ENCODE data around the gene CACNB4. TPM values are rescaled to one million over a fixed set of nuclear protein-coding genes. Genes with fewer than 3 reads are reported as not detected.

Gene CACNB4
- total RNA-seq, 1 experiment from 2014 or later: 2.0 TPM

DNA sequence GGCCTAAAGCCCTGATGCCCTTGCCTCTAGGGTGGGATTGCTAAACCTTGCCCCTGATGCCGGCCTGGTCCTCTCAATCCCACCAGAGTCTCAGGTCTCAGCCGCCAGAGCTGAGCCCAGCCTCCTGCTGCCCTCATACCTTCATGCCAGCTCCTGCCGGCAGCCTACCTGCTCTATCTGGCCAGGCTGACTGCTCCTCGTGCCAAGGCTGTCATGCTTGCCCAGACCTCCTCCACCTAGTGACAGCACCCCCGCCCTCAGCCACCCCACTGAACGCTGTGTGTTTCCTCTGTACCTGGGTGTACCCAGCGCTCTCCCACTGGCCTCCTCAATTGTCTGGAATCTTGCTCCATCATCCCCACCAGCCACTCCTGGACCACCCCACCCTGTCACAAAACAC is 120.1 kb downstream of the CACNB4 start:
- Histone ChIP-seq H3K9ac (ENCODE audit: low read length) (no peak overlapping the region), H3K9me2 (ENCODE audit: insufficient read depth) (no peaks in the 10 kb centered on the region; the same call in 1 of the 2 replicates), H3K9me3 (ENCODE audit: control insufficient read depth in 1 of 2, insufficient read depth in 1 of 2, low read depth in 1 of 2, low read length in 2 of 2) (no peaks in the 10 kb centered on the region), H3K4me3 (replicated peaks in 1 of 2; ENCODE audit: low read depth in 1 of 2, low read length in 2 of 2) (no peak overlapping the region), H3K4me2 (ENCODE audit: low read length) (no peak overlapping the region), H3K27me3 (ENCODE audit: insufficient read depth, low read length) (no peaks in the 10 kb centered on the region), H3K27ac (ENCODE audit: low read depth, low read length) (no peak overlapping the region), H3K36me3 (ENCODE audit: control insufficient read depth in 1 of 2, insufficient read depth in 2 of 2, low read length in 2 of 2) (no peaks in the 10 kb centered on the region), H3K4me1 (ENCODE audit: control insufficient read depth in 1 of 2, insufficient read depth in 2 of 2, low read length in 2 of 2) (no peaks in the 10 kb centered on the region), H4K20me1 (ENCODE audit: insufficient read depth) (no peaks in the 10 kb centered on the region), H2AFZ (ENCODE audit: low read depth, low read length, poor library complexity, severe bottlenecking) (no peak overlapping the region), H3K79me2 (ENCODE audit: insufficient read depth, low read length) (no peaks in the 10 kb centered on the region)
- ChIA-PET RAD21 (ENCODE audit: low non-redundant PET in 1 of 2, low total read pairs in 2 of 2, uncharacterized antibody in 2 of 2, unreplicated experiment in 2 of 2) (no interaction called here), CTCF (no interaction called here), POLR2A (no interaction called here)
- no TSS peak for BruUV-seq (replicated peaks)
- intact Hi-C loops (cut with micrococcal nuclease): no loop called here
- ATAC-seq: no peak
- DNase-seq (ENCODE audit: low read depth, low spot score): no peak
- TF ChIP-seq RAD21 (IDR thresholded peaks at IDR 0.05; ENCODE audit: low read depth): no peak
- no peak for TF ChIP-seq YY1 (IDR thresholded peaks at IDR 0.05; ENCODE audit: extremely low read depth, insufficient replicate concordance, low read depth, low read length)
- TF ChIP-seq, protein P1, sequence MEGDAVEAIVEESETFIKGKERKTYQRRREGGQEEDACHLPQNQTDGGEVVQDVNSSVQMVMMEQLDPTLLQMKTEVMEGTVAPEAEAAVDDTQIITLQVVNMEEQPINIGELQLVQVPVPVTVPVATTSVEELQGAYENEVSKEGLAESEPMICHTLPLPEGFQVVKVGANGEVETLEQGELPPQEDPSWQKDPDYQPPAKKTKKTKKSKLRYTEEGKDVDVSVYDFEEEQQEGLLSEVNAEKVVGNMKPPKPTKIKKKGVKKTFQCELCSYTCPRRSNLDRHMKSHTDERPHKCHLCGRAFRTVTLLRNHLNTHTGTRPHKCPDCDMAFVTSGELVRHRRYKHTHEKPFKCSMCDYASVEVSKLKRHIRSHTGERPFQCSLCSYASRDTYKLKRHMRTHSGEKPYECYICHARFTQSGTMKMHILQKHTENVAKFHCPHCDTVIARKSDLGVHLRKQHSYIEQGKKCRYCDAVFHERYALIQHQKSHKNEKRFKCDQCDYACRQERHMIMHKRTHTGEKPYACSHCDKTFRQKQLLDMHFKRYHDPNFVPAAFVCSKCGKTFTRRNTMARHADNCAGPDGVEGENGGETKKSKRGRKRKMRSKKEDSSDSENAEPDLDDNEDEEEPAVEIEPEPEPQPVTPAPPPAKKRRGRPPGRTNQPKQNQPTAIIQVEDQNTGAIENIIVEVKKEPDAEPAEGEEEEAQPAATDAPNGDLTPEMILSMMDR (IDR thresholded peaks at IDR 0.05 in 2 of 3, conservative IDR thresholded peaks at IDR 0.05 in 1 of 3; ENCODE audit: borderline replicate concordance in 1 of 3, insufficient read depth in 1 of 3, low read depth in 2 of 3, low read length in 2 of 3): no peak
- no peak for TF ChIP-seq ZBTB33 (IDR thresholded peaks at IDR 0.05; ENCODE audit: extremely low read depth, insufficient replicate concordance, low read length)

DNA sequence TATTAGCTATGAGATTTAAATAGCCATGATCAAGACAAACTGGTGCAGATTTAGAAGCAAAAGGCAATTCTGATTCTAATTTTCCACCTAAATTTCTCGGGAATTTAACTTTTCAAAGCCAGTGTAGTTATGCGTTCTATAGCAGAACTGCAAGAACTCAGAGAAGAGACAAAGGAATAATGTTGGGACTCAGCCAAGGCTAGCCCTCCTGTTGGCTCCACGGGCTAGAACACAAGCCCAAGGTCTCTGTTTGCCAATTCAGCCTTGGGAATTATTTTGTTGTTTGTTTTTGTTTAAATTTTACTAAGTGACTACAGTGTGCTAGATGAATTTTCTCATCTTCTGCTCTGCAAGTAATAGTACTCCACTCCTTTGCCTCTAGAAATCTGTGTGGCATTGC is 121.2 kb downstream of the CACNB4 start:
- Histone ChIP-seq H3K79me2 (ENCODE audit: insufficient read depth, low read length) (no peaks in the 10 kb centered on the region), H3K9ac (ENCODE audit: low read length) (no peak overlapping the region), H4K20me1 (ENCODE audit: insufficient read depth) (no peaks in the 10 kb centered on the region), H2AFZ (ENCODE audit: low read depth, low read length, poor library complexity, severe bottlenecking) (no peak overlapping the region), H3K27me3 (ENCODE audit: insufficient read depth, low read length) (no peaks in the 10 kb centered on the region), H3K27ac (ENCODE audit: low read depth, low read length) (no peak overlapping the region), H3K9me2 (ENCODE audit: insufficient read depth) (no peaks in the 10 kb centered on the region), H3K4me2 (ENCODE audit: low read length) (no peak overlapping the region), H3K4me3 (replicated peaks in 1 of 2; ENCODE audit: low read depth in 1 of 2, low read length in 2 of 2) (no peak overlapping the region), H3K9me3 (ENCODE audit: control insufficient read depth in 1 of 2, insufficient read depth in 1 of 2, low read depth in 1 of 2, low read length in 2 of 2) (no peaks in the 10 kb centered on the region), H3K4me1 (ENCODE audit: control insufficient read depth in 1 of 2, insufficient read depth in 2 of 2, low read length in 2 of 2) (no peaks in the 10 kb centered on the region), H3K36me3 (ENCODE audit: control insufficient read depth in 1 of 2, insufficient read depth in 2 of 2, low read length in 2 of 2) (no peaks in the 10 kb centered on the region)
- ChIA-PET POLR2A (no interaction called here), CTCF (no interaction called here), RAD21 (ENCODE audit: low non-redundant PET in 1 of 2, low total read pairs in 2 of 2, uncharacterized antibody in 2 of 2, unreplicated experiment in 2 of 2) (no interaction called here)
- intact Hi-C loops (cut with micrococcal nuclease): no loop called here
- DNase-seq (ENCODE audit: low read depth, low spot score) (no peak), ATAC-seq (no peak)
- no TSS peak for BruUV-seq (replicated peaks)
- TF ChIP-seq, protein P2, sequence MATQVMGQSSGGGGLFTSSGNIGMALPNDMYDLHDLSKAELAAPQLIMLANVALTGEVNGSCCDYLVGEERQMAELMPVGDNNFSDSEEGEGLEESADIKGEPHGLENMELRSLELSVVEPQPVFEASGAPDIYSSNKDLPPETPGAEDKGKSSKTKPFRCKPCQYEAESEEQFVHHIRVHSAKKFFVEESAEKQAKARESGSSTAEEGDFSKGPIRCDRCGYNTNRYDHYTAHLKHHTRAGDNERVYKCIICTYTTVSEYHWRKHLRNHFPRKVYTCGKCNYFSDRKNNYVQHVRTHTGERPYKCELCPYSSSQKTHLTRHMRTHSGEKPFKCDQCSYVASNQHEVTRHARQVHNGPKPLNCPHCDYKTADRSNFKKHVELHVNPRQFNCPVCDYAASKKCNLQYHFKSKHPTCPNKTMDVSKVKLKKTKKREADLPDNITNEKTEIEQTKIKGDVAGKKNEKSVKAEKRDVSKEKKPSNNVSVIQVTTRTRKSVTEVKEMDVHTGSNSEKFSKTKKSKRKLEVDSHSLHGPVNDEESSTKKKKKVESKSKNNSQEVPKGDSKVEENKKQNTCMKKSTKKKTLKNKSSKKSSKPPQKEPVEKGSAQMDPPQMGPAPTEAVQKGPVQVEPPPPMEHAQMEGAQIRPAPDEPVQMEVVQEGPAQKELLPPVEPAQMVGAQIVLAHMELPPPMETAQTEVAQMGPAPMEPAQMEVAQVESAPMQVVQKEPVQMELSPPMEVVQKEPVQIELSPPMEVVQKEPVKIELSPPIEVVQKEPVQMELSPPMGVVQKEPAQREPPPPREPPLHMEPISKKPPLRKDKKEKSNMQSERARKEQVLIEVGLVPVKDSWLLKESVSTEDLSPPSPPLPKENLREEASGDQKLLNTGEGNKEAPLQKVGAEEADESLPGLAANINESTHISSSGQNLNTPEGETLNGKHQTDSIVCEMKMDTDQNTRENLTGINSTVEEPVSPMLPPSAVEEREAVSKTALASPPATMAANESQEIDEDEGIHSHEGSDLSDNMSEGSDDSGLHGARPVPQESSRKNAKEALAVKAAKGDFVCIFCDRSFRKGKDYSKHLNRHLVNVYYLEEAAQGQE (IDR thresholded peaks at IDR 0.05; ENCODE audit: low read depth): no peak
- TF ChIP-seq POLR2A (IDR thresholded peaks at IDR 0.05; ENCODE audit: borderline replicate concordance, extremely low read depth, insufficient read depth, insufficient read length) (no peak), SIN3A (IDR thresholded peaks at IDR 0.05; ENCODE audit: low read depth) (no peak)
- TF ChIP-seq, protein P1 (IDR thresholded peaks at IDR 0.05 in 2 of 3, conservative IDR thresholded peaks at IDR 0.05 in 1 of 3; ENCODE audit: borderline replicate concordance in 1 of 3, insufficient read depth in 1 of 3, low read depth in 2 of 3, low read length in 2 of 3): no peak

Data from HCT116 (cell line).